ENCODE results near the gene AZI2. TPM values are rescaled to one million over a fixed set of nuclear protein-coding genes. Genes with fewer than 3 reads are reported as not detected.

Gene AZI2
- total and polyA plus RNA-seq, 3 donors from 2014 or later: 46.6 to 56.9 (median 53.8) TPM

GRCh38 chr3:28315711-28316110 lies 32.9 kb downstream of the AZI2 start:
- intact Hi-C loops (cut with DNase I; ENCODE audit: low total_unique reads): no loop called here
- no peak overlapping the region for H3K4me3 ChIP-seq
- TF ChIP-seq POLR2A (IDR thresholded peaks at IDR 0.05) (no peak), CTCF (IDR thresholded peaks at IDR 0.05) (no peak)
- no peaks in the 10 kb centered on the region for H3K36me3 ChIP-seq (ENCODE audit: low read depth, missing control alignments)
- no peaks in the 10 kb centered on the region for H3K4me1 ChIP-seq
- H3K27me3 ChIP-seq: no peaks in the 10 kb centered on the region
- no peak overlapping the region for H3K27ac ChIP-seq
- 65 to 76% methylated on average over 1 of the region's 1 CpG for WGBS, 2 donors
- no peak for DNase-seq
- H3K9me3 ChIP-seq: no peaks in the 10 kb centered on the region

GRCh38 chr3:28308196-28308595 lies 40.4 kb downstream of the AZI2 start:
- no peak for DNase-seq
- no peak for TF ChIP-seq POLR2A (IDR thresholded peaks at IDR 0.05)
- intact Hi-C loops (cut with DNase I; ENCODE audit: low total_unique reads): no loop called here
- H3K27ac ChIP-seq: no peak overlapping the region
- H3K36me3 ChIP-seq (ENCODE audit: low read depth, missing control alignments): no peaks in the 10 kb centered on the region
- H3K9me3 ChIP-seq: no peaks in the 10 kb centered on the region
- no peaks in the 10 kb centered on the region for H3K4me1 ChIP-seq
- H3K4me3 ChIP-seq: no peak overlapping the region
- no peaks in the 10 kb centered on the region for H3K27me3 ChIP-seq
- 86 to 90% methylated on average over 3 of the region's 3 CpGs for WGBS, 2 donors

DNA sequence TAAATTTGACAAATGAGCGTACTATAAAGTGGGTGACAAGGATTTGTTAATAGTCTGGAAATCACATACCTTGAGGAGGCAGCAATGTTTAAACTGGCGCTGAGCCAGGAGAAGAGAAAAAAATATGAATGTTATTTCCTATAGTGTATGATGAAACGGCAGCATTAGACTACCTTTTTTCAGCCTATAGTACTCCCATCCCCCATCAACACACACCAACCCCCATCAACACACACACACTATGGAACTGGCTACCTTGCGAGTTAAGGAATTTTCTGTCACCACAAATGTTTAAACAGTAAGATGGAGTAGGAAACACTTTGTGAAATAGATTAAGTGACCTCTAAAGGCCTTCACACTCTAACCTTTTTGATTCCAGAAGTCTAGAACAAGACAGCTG lies 46.9 kb downstream of the AZI2 start:
- 86 to 94% methylated on average over 4 of the region's 4 CpGs for WGBS, 2 donors

GRCh38 chr3:28300345-28300962 lies 48.2 kb downstream of the AZI2 start:
- Histone ChIP-seq H3K4me1 (no peaks in the 10 kb centered on the region), H3K4me3 (no peak overlapping the region), H3K9me3 (no peaks in the 10 kb centered on the region), H3K27me3 (no peaks in the 10 kb centered on the region), H3K27ac (no peak overlapping the region), H3K36me3 (ENCODE audit: low read depth, missing control alignments) (no peaks in the 10 kb centered on the region)
- WGBS, 2 donors: 81 to 83% methylated on average over 5 of the region's 5 CpGs
- intact Hi-C loops (cut with DNase I; ENCODE audit: low total_unique reads): no loop called here
- TF ChIP-seq POLR2A (IDR thresholded peaks at IDR 0.05) (no peak), CTCF (IDR thresholded peaks at IDR 0.05) (no peak)
- no peak for DNase-seq

More for the DNA sequence above, 46.9 kb downstream of the AZI2 start:
- Histone ChIP-seq H3K27me3 (no peaks in the 10 kb centered on the region), H3K36me3 (ENCODE audit: low read depth, missing control alignments) (no peaks in the 10 kb centered on the region), H3K9me3 (no peaks in the 10 kb centered on the region), H3K4me3 (no peak overlapping the region), H3K4me1 (no peaks in the 10 kb centered on the region), H3K27ac (no peak overlapping the region)
- no peak for TF ChIP-seq POLR2A (IDR thresholded peaks at IDR 0.05)
- no peak for TF ChIP-seq CTCF (IDR thresholded peaks at IDR 0.05)
- no peak for DNase-seq
- intact Hi-C loops (cut with DNase I; ENCODE audit: low total_unique reads): no loop called here

- Histone ChIP-seq H3K4me3 (no peak overlapping the region), H3K27me3 (no peaks in the 10 kb centered on the region), H3K4me1 (no peaks in the 10 kb centered on the region), H3K9me3 (no peaks in the 10 kb centered on the region), H3K36me3 (ENCODE audit: low read depth, missing control alignments) (no peaks in the 10 kb centered on the region), H3K27ac (no peak overlapping the region)
- 86 to 94% methylated on average over 1 of the region's 1 CpG for WGBS, 2 donors
- no peak for TF ChIP-seq CTCF (IDR thresholded peaks at IDR 0.05)
- intact Hi-C loops (cut with DNase I; ENCODE audit: low total_unique reads): no loop called here
- DNase-seq: no peak
Observed at GRCh38 chr3:28299705-28300104, 48.9 kb downstream of the AZI2 start.

Data from testis (tissue), 3 donors.